M059J (cell line): ENCODE measurements around the gene TRAF3. TPM values are rescaled to one million over a fixed set of nuclear protein-coding genes. Genes with fewer than 3 reads are reported as not detected.

ENCODE experiments used
- DNase-seq: peaks from one replicate; pipeline ENCODE4 v3.0.0-alpha.2; 2012; ENCODE audit warnings: low read depth
- total RNA-seq: library from RNA; depleted of rRNA; stranded (reverse); fragments of >200 nt; shearing (Covaris generic); gene quantifications from 2 replicates; pipeline ENCODE4 v1.2.3, GENCODE V29; 2014

The TRAF3 gene
- total RNA-seq, 1 experiment from 2014 or later: 16.1 TPM

DNA sequence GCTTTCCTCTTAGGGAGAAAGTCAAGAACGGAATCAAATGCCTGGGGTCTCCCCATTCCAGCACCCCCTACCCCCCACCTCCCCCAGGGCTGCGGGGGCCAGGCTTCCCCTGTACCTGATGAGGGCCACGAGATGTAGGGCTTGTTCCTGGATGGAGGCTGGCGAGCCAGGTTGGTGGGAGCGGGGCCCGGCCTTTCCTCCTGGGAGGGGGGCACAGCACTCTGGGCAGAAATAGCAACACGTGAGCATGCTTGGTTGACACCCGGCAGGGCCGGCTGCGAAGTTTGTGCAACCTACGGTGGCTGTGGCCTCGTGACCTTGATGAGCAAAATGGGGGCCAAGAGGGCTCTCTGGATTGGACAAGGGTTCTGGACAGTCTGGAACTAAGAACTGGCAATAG, 160.9 kb downstream of the TRAF3 start:
- DNase-seq: no peak

DNA sequence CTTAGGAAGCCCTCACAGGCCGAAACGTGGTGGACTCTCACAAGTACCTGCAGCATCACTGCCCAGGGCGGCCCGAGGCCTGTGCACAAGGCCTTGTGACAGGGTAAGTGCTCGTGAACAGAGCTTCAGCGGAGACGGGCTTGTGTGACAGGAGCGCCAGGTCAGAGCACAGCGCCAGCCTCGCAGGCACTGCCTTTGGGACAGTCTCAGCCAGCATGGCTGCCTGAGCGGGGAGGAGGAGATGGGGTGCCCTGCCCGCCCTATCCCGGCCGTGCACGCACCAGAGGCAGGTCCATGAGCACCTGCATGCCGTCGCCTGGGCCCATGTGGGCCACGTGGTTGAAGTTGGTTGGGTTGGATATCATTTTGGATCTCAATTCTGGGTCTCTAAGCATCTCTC, 162.1 kb downstream of the TRAF3 start:
- no peak for DNase-seq

DNA sequence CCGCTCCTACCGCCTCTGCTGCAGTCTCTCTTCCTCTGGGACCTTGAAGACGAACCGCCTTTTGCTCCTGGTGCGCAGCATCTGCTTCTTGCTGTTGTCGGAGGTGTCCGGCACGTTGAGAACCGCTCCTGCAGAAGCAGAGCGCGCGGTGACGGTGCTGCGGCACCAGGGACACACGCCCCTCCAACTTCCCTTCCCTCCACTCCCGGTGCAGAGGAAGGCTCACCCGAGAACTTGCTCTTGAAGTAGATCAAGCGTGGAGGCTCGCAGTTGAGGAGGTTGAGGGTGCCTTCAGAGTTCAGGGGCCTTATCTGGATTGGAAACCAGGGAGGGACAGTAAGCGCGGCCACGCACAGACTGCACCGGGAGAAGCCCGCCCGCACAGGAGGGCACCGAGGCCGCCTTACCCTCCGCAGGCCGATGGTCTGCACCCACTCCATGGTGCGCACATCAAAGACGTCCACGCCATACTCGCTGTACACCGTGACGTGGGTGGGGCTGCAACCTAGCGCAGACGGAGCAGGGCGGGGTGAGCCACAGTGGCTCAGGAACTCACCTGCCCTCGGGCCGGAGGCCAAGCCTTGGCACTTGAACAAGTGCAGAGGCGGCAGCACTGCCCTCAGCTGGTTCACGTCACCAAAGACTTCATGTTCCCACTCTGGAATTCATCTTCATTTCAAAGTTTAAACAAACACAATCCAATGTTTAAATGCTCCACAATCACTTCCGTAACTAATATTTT, 162.7 kb downstream of the TRAF3 start:
- DNase-seq: no peak

DNA sequence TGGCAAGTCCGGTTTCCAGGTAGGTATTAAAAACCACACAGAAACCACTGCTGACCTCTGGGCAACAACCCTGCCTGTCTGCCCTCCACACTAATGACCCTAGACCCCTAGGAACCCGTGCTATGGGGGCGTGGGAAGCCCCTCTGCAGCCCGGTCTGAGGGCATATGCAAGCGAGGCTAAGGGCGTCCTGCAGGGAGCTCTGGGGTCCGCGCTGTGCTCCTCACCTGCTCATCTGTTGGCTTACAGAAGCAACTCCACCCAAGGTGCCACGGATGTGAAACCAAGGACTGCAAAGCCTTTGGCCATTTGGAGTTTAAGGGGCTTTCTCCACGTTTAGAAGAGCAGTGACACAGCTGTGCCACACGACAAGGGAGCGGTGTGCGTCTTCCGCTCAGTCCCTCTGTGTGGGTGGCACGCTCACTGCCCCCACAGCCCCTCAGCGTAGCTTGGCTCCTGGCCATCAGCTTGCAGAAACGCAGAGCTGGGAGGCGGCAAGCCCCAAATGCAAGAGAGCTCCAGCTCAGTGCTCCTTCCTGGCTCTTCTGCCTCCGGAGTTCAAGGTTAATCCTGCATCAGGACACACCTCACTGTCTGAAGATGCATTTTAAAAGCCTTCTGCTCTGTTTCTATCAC, 163.6 kb downstream of the TRAF3 start:
- no peak for DNase-seq

DNA sequence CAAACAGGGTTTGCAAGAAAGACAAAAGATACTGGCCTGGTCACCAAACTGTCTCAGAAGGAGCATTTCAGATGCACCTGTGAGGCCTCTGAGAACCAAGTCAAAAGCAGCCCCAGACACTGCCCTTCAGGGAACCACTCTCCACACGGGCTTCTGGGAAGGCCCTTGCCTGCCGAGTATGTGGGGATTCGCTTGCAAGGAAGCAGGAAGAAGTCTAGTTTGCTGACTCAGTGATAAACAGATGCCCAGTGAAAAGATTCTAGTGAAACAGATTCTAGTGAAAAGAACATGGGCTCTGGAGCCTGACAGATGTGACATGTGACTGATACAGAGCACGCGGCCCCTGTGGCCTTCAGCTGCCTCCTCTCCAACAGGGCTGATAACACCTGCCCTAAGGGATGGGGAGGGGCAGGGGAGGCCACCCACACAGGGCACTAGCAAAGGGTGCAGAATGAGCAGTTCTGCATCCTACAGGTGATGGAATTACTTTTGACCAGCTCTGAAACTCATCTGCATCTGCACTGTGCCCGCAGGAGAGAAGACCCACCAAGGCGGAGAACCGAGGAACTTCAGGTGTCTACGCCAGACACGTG, 164.3 kb downstream of the TRAF3 start:
- no peak for DNase-seq

DNA sequence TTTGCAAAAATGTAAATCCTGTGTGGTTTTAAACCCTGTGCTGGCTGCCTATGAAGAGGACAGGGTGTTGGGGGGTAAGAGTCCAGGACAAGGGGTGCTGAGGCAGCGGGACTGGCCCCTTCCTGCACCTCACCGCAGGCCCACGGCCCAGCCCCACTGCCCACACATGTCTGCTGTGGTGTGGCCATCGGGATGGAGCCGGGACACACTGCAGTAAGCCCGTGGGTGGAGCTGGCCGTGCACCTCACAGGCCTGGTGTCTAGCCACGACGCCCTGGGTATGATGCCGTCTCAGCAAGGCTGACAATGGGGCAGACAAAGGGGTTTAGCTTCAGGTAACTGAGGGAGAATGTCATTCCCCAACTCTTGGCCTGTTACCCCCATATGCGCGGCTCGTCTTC, 164.8 kb downstream of the TRAF3 start:
- no peak for DNase-seq

DNA sequence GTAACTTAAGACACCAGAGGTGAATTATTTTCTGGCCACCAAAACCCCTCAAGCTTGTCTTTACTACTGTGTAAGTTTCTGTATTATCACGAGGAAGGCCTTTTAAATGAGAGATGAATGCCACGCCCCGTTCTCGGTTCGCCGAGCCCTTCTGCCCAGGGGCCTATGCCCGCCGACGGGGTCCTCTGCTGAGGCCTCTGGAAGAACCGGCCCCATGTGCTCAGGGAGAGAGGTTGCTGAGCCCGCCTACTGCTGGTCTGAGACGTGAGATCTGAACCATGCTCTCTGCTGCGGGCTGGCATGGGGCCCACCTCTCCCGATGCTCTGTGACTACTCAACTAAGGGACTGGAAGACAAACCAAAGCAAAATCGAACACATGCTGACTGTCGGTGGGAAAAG, 166.2 kb downstream of the TRAF3 start:
- no peak for DNase-seq

DNA sequence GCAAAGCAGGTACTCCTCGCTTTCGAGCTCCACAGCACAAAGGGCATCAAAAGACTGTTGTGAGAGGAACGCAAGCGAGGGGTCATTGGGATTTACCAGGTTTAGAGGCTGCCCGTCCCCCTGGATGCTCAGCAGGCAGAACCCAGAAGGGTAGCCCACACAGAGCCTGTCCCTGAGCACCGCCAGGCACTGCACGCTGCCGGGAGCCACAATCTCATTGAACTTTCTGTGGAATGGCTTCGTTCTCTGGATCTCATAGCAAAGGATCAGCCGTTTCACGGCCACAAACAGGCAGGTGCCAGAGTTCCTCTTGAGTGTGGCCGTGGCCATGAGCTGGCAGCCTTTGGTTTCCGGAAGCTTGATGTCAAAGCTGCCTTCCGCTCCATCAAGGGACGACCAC, 166.7 kb downstream of the TRAF3 start:
- DNase-seq: no peak

DNA sequence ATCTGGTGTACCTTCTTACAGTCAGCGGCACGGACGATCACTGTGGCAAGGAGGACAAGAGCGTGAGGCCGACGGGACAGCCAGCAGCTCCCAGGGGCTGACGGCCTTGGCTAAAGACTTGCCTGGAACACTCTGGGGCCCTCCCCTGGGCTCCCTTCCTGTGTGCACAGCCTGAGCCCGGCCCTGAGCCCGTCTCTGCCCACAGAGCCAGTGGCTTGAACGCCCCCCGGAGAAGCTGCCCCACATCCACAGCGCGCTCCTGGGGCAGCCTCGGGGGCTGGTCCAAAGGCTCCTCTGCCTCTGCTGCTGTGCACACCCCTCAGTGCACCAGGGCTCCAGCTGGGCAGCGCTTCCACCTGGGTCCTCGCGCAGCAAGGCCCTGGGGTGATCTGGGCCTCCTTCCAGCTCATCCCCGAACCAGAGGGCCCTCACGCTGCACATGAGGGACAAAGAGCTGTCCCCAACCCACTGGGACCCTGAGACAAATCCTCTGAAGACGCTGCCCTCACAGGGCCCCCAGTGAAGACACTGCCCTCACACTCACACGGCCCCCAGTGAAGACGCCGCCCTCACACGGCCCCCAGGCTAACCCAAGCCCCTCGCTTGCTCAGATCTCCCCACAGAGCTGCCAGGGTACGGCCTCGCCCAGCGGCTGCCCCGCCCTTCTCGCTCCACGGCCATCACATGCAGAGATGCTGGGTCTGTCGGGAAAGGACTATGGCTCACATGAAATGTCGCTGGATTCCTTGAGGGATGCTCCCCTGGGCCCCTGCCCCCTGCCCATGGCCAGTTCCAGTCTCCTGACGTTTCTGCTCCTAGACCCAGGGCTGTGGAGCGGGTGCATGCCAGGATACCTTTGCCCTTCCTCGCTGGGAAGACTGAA, 167.4 kb downstream of the TRAF3 start:
- no peak for DNase-seq

DNA sequence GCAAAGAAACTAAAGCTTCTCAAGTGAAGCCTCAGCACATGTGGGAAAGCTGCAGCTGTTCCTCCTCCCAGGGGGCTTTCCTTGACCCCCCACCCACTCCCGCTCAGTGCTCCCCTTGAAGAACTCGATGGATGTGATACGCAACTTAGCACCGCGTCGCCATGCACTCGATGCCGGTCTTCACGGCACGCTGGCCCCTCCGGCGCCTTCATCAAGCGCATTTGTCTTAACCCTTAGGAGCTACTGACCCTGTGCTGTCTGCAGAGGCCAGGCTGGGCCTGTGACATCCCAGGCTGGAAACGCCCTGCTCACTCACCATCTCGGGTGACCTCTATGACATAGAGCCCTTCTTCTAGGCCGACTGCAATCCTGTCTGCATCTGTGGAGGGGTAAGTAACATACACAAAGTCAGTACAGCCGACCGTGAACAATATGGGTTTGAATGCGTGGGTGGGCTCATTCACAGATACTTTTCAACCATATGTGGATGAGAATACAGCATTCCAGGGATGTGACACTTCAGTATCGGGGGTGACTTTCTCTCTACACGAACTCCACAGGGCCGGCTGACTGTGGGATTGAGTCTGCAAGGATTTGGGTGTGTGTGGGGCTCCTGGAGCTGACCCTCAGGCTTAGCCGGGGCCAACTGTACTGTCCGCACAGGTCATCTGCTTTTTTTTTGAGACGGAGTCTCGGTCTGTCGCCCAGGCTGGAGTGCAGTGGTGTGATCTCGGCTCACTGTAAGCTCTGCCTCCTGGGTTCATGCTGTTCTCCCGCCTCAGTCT, 168.3 kb downstream of the TRAF3 start:
- no peak for DNase-seq

DNA sequence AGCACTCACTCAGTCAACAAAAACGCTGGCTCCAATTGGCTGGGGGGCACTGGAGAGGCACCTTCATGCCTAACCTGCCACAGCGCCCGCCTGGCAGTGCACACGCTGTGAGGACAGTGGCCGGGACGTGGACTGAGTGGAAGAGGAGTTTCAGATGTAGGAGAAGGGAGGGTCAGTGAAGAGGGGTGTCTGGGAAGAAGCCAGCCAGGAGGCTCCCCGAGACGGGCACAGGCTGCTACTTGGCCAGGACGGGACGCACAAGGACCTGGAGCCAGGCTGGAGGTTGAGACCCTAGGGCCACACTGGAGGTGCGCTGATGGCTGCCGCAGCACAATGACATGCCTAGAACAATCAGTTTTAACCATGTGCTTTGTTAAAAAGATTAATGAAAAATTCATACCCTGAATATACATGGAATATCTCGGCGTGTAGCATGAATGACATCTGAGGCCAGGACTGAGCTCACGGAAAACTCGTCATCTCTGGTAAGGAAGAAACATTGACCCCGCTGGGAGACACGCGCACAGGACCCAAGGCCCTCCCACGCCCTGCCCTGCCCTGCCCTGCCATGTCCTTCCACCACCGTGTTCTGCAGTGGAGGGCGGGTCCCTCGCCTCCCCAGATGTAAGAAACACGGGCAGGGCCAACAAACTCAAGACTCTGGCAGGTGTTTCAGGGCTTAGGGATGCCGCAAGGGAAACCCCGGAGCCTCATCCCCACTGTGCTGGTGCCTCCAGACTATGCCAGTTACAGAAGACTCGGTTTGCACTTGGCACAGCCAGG, 170.3 kb downstream of the TRAF3 start:
- DNase-seq: no peak

DNA sequence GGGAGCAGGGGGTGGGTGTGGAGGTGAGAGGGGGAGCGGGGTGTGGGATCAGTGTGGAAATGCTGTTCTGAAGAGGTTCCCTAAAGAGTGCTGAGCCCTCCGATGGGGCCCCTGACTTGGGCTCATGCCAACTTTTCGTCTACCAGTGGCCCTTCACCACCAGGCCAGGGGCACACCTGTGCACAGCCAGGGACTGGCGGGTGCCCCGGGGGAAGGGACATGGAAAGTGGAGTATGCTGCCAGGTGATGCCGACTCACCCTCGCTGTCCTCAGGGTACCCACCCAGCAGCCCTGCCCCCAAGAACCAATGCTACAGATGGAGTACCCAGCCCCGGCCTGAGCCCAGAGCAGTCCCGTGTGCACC, 171.4 kb downstream of the TRAF3 start:
- no peak for DNase-seq

DNA sequence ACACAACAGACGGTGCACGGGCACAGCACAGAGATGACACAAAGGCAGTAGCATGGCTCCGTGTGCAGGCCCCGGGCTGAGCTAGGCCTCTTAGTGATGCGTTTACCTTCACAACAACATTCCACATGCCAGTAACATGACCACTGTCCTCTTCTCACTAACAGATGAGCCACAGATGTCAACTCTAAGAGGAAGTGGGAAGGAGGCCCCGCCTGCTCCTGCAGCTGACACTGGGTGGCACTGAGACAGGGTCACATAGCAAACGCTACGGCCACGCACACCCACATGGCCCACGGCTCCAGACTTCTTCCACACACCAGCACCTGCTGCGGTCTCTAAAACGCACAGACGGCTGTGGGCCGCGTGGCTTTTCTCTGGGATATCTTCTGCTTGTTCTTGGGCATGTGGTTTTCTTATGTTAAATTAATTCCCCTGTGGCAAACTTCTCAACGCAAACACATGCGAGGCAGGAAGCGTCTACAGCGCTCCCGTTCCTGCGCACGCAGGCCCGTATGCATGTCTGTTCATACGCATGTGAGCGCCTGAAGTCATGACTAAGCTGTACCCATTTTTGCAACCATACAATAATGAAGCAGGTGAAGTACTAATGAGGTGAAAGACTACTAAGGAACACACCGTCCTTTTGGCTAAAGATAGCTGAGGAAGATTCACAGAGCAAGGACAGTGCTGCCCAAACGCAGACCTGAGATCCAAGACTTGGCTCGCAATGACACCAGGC, 172.0 kb downstream of the TRAF3 start:
- DNase-seq: peak; percentile 11

DNA sequence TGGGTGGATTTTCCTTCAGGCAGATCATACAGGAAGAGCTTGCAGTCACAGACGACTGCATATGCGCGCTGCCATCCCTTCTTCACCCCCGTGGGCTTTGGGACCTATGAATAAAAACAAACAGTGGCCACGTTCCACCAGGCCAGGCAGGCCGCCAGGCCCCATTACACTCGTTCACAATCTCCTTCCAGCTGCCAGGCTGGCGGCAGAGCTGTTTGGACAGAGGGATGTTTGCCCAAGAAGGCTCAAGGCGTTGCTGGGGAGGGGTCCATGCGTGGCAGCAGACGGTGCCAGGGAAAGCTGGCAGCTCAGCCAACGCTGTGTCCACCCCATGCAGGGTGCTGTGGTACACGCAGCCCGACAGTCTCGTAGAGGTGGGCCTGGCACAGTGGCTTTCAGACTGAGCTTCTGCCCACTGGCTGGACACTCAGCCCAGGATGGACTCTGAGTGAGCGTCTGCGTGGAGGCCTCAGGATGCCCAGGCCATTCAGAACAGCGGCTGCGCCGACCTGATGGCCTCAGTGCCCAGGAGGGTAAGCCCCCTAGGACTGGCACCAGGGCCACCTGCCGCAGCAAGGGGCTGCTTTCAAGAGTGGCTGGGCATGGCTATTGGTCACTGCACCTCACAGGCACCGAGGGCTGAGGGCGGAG, 172.7 kb downstream of the TRAF3 start:
- no peak for DNase-seq

DNA sequence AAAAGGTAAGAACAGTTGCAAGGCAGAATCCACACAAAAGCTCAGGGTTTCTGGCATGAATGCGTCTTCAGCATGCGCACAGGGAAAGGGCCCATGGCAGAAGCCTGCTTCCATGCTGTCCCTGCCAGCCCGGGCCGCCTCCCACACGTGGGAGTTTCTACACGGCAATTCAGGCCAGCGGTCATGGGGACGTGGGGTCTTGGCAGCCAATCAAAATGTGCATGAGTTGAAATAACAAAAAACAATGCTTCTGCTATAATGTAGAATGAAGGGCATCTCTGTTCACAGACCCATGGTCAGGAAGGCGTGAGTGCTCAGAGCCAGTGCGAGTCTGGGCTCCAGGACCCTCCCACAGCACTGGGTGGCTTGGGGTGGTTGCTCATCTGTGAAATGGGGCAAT, 173.8 kb downstream of the TRAF3 start:
- DNase-seq: no peak

DNA sequence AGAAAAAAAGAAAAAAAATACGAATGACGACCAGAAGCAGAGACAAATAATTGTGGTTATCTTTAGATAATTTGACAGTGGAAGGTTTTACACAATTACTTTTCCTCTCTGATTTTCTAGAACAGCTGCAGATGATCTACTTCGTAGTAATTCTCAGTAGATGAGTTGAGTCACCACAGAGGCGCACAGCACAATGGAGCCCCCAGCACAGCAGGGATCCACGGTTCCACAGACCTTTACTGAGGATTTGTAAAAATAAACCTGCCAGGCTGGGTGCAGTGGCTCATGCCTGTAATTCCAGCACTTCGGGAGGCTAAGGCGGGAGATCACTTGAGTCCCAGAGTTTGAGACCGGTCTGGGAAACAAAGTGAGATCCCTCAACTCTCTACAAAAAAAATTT, 174.6 kb downstream of the TRAF3 start:
- no peak for DNase-seq

DNA sequence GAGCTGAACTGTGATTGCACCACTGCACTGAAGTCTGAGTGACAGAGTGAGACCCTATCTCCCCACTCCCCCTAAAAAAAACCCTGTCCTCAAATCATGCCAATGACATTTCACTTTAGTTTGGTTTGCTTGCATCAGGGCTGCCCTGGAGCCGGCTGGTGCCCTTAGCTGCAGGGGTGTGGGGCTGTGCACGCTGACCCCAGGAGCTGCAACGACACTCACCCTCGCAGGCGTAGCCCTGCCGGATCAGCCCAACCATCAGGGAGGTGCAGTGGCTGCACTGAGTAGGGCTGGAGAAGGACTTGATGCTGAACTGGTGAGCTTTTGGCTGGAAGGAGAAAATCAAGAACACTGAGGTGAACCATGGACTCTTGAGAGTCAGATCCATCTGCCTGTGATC, 175.0 kb downstream of the TRAF3 start:
- DNase-seq: no peak

DNA sequence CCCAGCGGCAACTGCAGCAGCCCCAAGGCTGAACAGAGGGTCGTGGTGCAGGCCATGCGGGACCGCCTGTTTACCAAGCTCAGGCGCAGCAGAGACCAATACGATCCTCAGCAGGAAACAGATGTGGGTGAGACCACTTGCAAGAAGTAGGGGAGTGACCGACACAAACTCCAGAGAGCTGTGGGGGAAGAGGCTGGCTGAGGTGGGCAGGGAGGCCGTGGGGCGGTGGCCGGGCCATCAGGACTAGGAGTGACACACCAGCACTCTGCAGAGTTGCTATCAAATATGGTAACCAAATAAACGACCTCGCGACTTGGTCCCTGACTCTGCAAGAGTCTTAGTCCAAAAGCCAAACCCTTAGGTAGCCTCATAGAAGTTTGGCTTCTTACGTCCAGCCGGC, 175.9 kb downstream of the TRAF3 start:
- no peak for DNase-seq

DNA sequence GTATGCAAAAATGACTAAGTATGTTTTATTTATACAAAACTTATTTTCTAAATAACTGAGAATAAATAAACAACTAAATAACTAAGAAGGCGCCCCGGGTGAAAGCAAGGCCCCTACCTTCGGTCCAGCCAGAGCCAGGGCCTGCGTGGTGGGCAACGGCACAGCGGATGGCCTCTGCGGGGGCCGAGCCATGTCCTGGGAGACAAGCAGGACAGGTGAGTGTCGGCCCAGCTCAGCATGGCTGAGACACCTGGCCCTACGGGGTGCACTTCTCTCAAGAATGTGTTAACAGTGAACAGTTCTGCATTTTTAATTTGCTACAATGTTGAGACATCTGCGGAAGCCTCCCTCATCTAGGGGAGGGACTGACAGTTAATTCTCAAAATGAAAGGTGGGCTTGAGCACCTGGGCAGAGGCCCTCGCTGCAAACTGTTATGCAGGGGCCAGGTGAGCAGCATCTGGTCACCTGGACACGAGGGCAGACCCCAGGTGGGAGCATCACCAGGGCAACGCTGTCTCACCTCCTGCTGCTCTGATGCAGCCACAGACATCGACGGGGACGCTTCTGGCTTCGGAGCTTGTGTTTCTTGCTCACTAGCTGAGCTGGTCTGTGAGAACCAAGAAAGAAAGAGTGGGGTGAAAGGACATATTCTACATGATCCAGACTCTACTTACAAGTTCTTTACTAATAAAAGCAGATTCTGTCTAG, 177.0 kb downstream of the TRAF3 start:
- no peak for DNase-seq
